ENCODE data around the gene GIMAP6.
"Not testable (repeated sequence)": the region's sequence is repeated elsewhere in the genome, so short reads cannot be mapped to it uniquely, and the experiment has no call there.

Gene GIMAP6

GRCh38 chr7:150663802-150664494 is 31.8 kb upstream of the GIMAP6 start:
- Histone ChIP-seq H4K20me1 (ENCODE audit: low read depth, low read length) (no peaks in the 10 kb centered on the region), H2AFZ (ENCODE audit: low read depth, low read length, severe bottlenecking) (no peak overlapping the region), H3F3A (ENCODE audit: insufficient read depth) (no peaks in the 10 kb centered on the region), H3K4me2 (ENCODE audit: low read depth, low read length, poor library complexity, severe bottlenecking) (no peak overlapping the region), H3K79me2 (ENCODE audit: insufficient read depth, low read length) (no peaks in the 10 kb centered on the region), H3K27me3 (ENCODE audit: low read length) (no peaks in the 10 kb centered on the region), H3K9me3 (ENCODE audit: insufficient read depth, low read length) (no peaks in the 10 kb centered on the region), H3K9ac (ENCODE audit: low read length) (no peak overlapping the region), H3K27ac (ENCODE audit: low read depth, low read length) (no peak overlapping the region), H3K36me3 (ENCODE audit: low read length) (no peaks in the 10 kb centered on the region), H3K9me2 (replicated peaks; ENCODE audit: insufficient read depth, low read length) (no peaks in the 10 kb centered on the region), H3K4me3 (ENCODE audit: insufficient read depth, low read length, poor library complexity, severe bottlenecking) (no peak overlapping the region)
- TF ChIP-seq EZH2phosphoT487 (conservative IDR thresholded peaks at IDR 0.05; ENCODE audit: low read length) (no peak), CTCF (IDR thresholded peaks at IDR 0.05; ENCODE audit: insufficient read depth, low read length, poor library complexity, severe bottlenecking) (no peak)

- H3K27me3 ChIP-seq (ENCODE audit: low read length); H3K4me3 ChIP-seq (ENCODE audit: insufficient read depth, low read length, poor library complexity, severe bottlenecking); H3K9ac ChIP-seq (ENCODE audit: low read length); H4K20me1 ChIP-seq (ENCODE audit: low read depth, low read length); H3K79me2 ChIP-seq (ENCODE audit: insufficient read depth, low read length); H3F3A ChIP-seq (ENCODE audit: insufficient read depth); H2AFZ ChIP-seq (ENCODE audit: low read depth, low read length, severe bottlenecking); H3K36me3 ChIP-seq (ENCODE audit: low read length); H3K27ac ChIP-seq (ENCODE audit: low read depth, low read length); H3K9me3 ChIP-seq (ENCODE audit: insufficient read depth, low read length); H3K4me2 ChIP-seq (ENCODE audit: low read depth, low read length, poor library complexity, severe bottlenecking); H3K9me2 ChIP-seq (replicated peaks; ENCODE audit: insufficient read depth, low read length): not testable (repeated sequence)
Measured at GRCh38 chr7:150662821-150663220, 30.6 kb upstream of the GIMAP6 start.

GRCh38 chr7:150660939-150661613 is 28.9 kb upstream of the GIMAP6 start:
- no peaks in the 10 kb centered on the region for H3K9me2 ChIP-seq (replicated peaks; ENCODE audit: insufficient read depth, low read length)
- H3F3A ChIP-seq (ENCODE audit: insufficient read depth), result no peaks in the 10 kb centered on the region
- no peak overlapping the region for H3K27ac ChIP-seq (ENCODE audit: low read depth, low read length)
- H3K79me2 ChIP-seq (ENCODE audit: insufficient read depth, low read length), result no peaks in the 10 kb centered on the region
- H2AFZ ChIP-seq (ENCODE audit: low read depth, low read length, severe bottlenecking), result no peak overlapping the region
- no peak for TF ChIP-seq EZH2phosphoT487 (conservative IDR thresholded peaks at IDR 0.05; ENCODE audit: low read length)
- TF ChIP-seq CTCF (IDR thresholded peaks at IDR 0.05; ENCODE audit: insufficient read depth, low read length, poor library complexity, severe bottlenecking), result no peak
- H3K9ac ChIP-seq (ENCODE audit: low read length), result no peak overlapping the region
- no peaks in the 10 kb centered on the region for H3K27me3 ChIP-seq (ENCODE audit: low read length)
- H3K4me3 ChIP-seq (ENCODE audit: insufficient read depth, low read length, poor library complexity, severe bottlenecking), result no peak overlapping the region
- no peaks in the 10 kb centered on the region for H4K20me1 ChIP-seq (ENCODE audit: low read depth, low read length)
- no peaks in the 10 kb centered on the region for H3K36me3 ChIP-seq (ENCODE audit: low read length)
- peaks cover 9% of the 10 kb centered on the region; the same call in 1 of the 2 replicates for H3K9me3 ChIP-seq (ENCODE audit: insufficient read depth, low read length)
- no peak overlapping the region for H3K4me2 ChIP-seq (ENCODE audit: low read depth, low read length, poor library complexity, severe bottlenecking)

- Histone ChIP-seq H3K36me3 (ENCODE audit: low read length) (no peaks in the 10 kb centered on the region), H3K9ac (ENCODE audit: low read length) (no peak overlapping the region), H3K4me2 (ENCODE audit: low read depth, low read length, poor library complexity, severe bottlenecking) (no peak overlapping the region), H3K27ac (ENCODE audit: low read depth, low read length) (no peak overlapping the region), H2AFZ (ENCODE audit: low read depth, low read length, severe bottlenecking) (no peak overlapping the region), H3K9me3 (ENCODE audit: insufficient read depth, low read length) (peaks cover 11% of the 10 kb centered on the region; the same call in 1 of the 2 replicates), H3K79me2 (ENCODE audit: insufficient read depth, low read length) (no peaks in the 10 kb centered on the region), H3F3A (ENCODE audit: insufficient read depth) (no peaks in the 10 kb centered on the region), H3K9me2 (replicated peaks; ENCODE audit: insufficient read depth, low read length) (no peaks in the 10 kb centered on the region), H4K20me1 (ENCODE audit: low read depth, low read length) (no peaks in the 10 kb centered on the region), H3K27me3 (ENCODE audit: low read length) (no peaks in the 10 kb centered on the region), H3K4me3 (ENCODE audit: insufficient read depth, low read length, poor library complexity, severe bottlenecking) (no peak overlapping the region)
- TF ChIP-seq CTCF (IDR thresholded peaks at IDR 0.05; ENCODE audit: insufficient read depth, low read length, poor library complexity, severe bottlenecking) (no peak), EZH2phosphoT487 (conservative IDR thresholded peaks at IDR 0.05; ENCODE audit: low read length) (no peak)
Measured at GRCh38 chr7:150657526-150657925, 25.3 kb upstream of the GIMAP6 start.

All from SU-DHL-6 (cell line).